Measurements from ENCODE around the gene ALOX15B. TPM values are rescaled to one million over a fixed set of nuclear protein-coding genes. Genes with fewer than 3 reads are reported as not detected.

The ALOX15B gene
- total RNA-seq, 2 experiments from 2014 or later = 0.08 TPM; not detected in 1

DNA sequence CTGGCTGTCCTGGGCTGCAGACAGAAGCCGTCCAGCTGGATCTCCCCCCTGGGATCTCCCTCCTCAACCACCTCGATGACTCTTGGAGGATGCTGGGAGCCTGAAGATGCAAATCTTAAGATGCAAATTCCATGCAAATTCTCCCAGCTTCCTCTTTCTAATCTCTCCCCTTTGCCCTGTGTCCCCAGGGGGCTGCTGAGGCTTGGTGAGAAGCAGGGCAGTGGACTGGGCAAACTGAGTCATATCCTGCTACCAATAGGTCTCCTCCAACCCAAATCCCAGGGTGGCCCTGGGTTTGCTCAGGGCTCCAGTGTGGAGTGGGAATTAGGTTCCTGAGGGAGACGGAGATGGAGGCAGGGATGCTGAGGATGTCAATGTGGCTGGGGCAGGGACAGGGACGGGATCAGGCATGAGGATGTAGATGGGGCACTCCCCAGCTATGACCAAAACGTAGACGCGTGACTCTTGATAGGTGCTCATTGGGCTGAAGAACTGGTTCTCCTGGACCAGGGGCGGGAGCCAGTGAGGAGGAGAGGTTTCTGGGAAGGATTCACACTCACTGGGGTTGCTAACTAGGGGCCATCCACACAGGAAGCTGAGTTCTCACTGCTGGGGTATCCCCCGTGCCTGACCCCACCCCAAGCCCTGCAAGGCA, 52.3 kb downstream of the ALOX15B start:
- H3K4me3 Mint-ChIP-seq = no peak overlapping the region
- peaks cover 31% of the 10 kb centered on the region for H3K27me3 Mint-ChIP-seq
- no peak overlapping the region for H3K27ac Mint-ChIP-seq
- peaks cover 10% of the 10 kb centered on the region for H3K4me1 Mint-ChIP-seq
- no peak for DNase-seq
- no peaks in the 10 kb centered on the region for H3K9me3 Mint-ChIP-seq
- H3K36me3 Mint-ChIP-seq = no peaks in the 10 kb centered on the region

DNA sequence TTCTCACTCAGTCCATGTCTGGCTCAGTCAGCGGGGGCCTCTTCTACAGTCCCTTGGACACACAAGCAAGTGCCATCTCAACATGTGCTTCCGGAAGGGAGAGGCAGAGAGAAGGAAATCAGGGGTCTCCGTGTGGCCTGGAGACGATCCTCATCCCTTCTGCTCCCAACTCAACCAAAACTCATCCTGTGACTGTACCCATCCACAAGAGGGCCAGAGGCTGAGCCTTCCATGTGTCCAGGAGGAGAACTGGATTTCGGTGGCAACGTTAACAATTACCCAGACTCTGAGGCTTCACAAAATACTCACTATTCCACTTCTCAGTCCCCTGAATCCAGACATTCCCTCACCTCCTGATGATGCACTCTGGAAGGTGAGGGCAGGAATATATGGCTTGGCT, 56.5 kb downstream of the ALOX15B start:
- Mint-ChIP-seq H3K9me3 (no peaks in the 10 kb centered on the region), H3K4me3 (no peak overlapping the region), H3K4me1 (peaks cover 10% of the 10 kb centered on the region), H3K27me3 (peaks cover 23% of the 10 kb centered on the region), H3K36me3 (no peaks in the 10 kb centered on the region), H3K27ac (no peak overlapping the region)
- DNase-seq = no peak

GRCh38 chr17:8096541-8096940, 57.7 kb downstream of the ALOX15B start:
- H3K36me3 Mint-ChIP-seq = no peaks in the 10 kb centered on the region
- DNase-seq = no peak
- H3K4me3 Mint-ChIP-seq = no peak overlapping the region
- peaks cover 8% of the 10 kb centered on the region for H3K4me1 Mint-ChIP-seq
- no peaks in the 10 kb centered on the region for H3K9me3 Mint-ChIP-seq
- peaks cover 14% of the 10 kb centered on the region for H3K27me3 Mint-ChIP-seq
- no peak overlapping the region for H3K27ac Mint-ChIP-seq

Other genes with a start within 250 kb of the ALOX15B start
- 10 to 100 TPM; 44.5 to 47.6 TPM for gene KDM6B, start 204.8 kb upstream of the ALOX15B start, total RNA-seq
- 1 to 10 TPM; 4.2 to 4.8 TPM for gene TMEM88, start 184.0 kb upstream of the ALOX15B start, total RNA-seq
- 10 to 100 TPM; 65.2 to 66.6 TPM for gene NAA38, start 181.5 kb upstream of the ALOX15B start, total RNA-seq
- 10 to 100 TPM; 18.6 to 20.1 TPM for gene CYB5D1, start 181.1 kb upstream of the ALOX15B start, total RNA-seq
- 100 to 1,000 TPM; 123 to 129 TPM for gene CHD3, start 150.3 kb upstream of the ALOX15B start, total RNA-seq
- gene RNF227, start 122.8 kb upstream of the ALOX15B start, total RNA-seq = 1 to 10 TPM; 4.0 to 4.1 TPM
- gene KCNAB3, start 109.2 kb upstream of the ALOX15B start, total RNA-seq = 1 to 10 TPM; 7.5 to 8.4 TPM
- 100 to 1,000 TPM; 131 to 143 TPM for gene TRAPPC1, start 107.1 kb upstream of the ALOX15B start, total RNA-seq
- 10 to 100 TPM; 45.3 to 45.7 TPM for gene CNTROB, start 106.9 kb upstream of the ALOX15B start, total RNA-seq
- not detected for gene GUCY2D, start 36.4 kb upstream of the ALOX15B start, total RNA-seq
- gene ALOX12B, start 48.7 kb downstream of the ALOX15B start, total RNA-seq = 1 to 10 TPM; 3.7 to 4.1 TPM
- gene ALOXE3, start 79.5 kb downstream of the ALOX15B start, total RNA-seq = under 1 TPM in 1 of 2 experiments, not detected in 1; 0.10 TPM
- 1 to 10 TPM; 1.9 to 2.0 TPM for gene HES7, start 85.0 kb downstream of the ALOX15B start, total RNA-seq
- gene PER1, start 113.3 kb downstream of the ALOX15B start, total RNA-seq = 10 to 100 TPM; 55.7 to 56.1 TPM
- 10 to 100 TPM; 27.7 to 28.4 TPM for gene VAMP2, start 123.9 kb downstream of the ALOX15B start, total RNA-seq
- 10 to 100 TPM; 26.0 to 26.3 TPM for gene TMEM107, start 137.3 kb downstream of the ALOX15B start, total RNA-seq
- gene BORCS6, start 151.1 kb downstream of the ALOX15B start, total RNA-seq = 1 to 10 TPM; 5.1 to 5.2 TPM
- gene AURKB, start 171.5 kb downstream of the ALOX15B start, total RNA-seq = 100 to 1,000 TPM; 177 to 181 TPM
- gene CTC1, start 209.0 kb downstream of the ALOX15B start, total RNA-seq = 10 to 100 TPM; 45.4 to 45.7 TPM
- 100 to 1,000 TPM; 187 to 192 TPM for gene PFAS, start 210.2 kb downstream of the ALOX15B start, total RNA-seq
- gene RANGRF, start 249.6 kb downstream of the ALOX15B start, total RNA-seq = 10 to 100 TPM; 55.1 to 55.3 TPM

Data from activated naive CD8-positive, alpha-beta T cell treated with anti-CD3 and anti-CD28 coated beads for 36 hours (primary cell).